Ecto neural progenitor cell (in vitro differentiated cells): ENCODE results near the gene C4A.
"Not testable (repeated sequence)": the region's sequence is repeated elsewhere in the genome, so short reads cannot be mapped to it uniquely, and the experiment has no call there.

Source experiments
- DNase-seq: peaks from one replicate; pipeline ENCODE4 v3.0.0-alpha.2; 2018; ENCODE audit warnings: low spot score

The C4A gene

GRCh38 chr6:31961616-31962015 is 20.2 kb upstream of the C4A start:
- DNase-seq, result no peak

- no peak for DNase-seq
These were observed 17.9 kb upstream of the C4A start for GRCh38 chr6:31963921-31964320.

DNA sequence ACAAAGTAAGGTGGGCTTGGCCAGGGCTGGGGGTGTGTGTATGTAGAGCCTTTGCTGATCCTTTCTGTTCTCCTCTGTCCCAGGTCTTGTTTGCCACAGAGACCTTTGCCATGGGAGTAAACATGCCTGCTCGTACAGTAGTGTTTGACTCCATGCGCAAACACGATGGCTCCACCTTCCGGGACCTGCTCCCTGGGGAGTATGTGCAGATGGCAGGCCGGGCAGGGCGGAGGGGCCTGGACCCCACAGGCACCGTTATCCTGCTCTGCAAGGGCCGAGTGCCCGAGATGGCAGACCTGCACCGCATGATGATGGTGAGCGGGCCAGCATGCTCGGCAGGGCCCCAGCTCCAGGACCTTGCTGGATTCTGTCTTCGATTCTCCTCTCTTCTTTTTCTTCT is 16.2 kb upstream of the C4A start:
- DNase-seq, result no peak

DNA sequence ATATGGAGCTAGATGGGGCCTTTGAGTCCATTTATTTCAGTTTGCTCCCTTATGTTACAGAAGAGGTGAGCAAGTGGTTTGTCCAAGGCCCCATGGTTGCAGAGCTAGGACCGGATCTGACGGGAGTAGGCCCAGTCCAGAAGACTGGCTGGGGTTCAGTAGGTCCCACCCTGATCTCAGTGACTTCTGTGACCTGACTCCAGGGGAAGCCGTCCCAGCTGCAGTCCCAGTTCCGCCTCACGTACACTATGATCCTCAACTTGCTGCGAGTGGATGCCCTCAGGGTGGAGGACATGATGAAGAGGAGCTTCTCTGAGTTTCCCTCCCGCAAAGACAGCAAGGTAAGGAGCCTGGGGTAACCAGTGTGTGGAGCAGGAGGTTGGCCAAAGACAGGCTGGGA is 15.4 kb upstream of the C4A start:
- DNase-seq, result no peak

GRCh38 chr6:31966997-31967925 is 14.6 kb upstream of the C4A start:
- no peak for DNase-seq

DNA sequence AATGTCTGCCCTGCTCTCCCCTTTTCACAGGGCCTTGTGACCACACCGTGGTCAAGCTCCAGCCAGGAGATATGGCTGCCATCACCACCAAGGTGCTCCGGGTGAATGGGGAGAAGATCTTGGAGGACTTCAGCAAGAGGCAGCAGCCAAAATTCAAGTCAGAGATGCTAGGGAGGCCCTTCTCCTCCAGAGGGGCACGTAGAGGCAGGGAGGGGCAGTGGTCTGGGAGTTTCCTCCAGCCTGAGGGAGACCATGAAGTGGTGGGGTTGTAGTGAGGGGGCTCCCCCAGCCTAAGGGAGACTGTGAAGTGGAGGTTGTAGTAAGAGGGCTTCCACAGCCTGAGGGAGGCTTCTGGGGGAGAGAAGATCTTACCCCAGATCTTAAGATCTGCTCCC is 13.9 kb upstream of the C4A start:
- no peak for DNase-seq

- DNase-seq, result no peak
These were observed 13.5 kb upstream of the C4A start for GRCh38 chr6:31968326-31968725.

DNA sequence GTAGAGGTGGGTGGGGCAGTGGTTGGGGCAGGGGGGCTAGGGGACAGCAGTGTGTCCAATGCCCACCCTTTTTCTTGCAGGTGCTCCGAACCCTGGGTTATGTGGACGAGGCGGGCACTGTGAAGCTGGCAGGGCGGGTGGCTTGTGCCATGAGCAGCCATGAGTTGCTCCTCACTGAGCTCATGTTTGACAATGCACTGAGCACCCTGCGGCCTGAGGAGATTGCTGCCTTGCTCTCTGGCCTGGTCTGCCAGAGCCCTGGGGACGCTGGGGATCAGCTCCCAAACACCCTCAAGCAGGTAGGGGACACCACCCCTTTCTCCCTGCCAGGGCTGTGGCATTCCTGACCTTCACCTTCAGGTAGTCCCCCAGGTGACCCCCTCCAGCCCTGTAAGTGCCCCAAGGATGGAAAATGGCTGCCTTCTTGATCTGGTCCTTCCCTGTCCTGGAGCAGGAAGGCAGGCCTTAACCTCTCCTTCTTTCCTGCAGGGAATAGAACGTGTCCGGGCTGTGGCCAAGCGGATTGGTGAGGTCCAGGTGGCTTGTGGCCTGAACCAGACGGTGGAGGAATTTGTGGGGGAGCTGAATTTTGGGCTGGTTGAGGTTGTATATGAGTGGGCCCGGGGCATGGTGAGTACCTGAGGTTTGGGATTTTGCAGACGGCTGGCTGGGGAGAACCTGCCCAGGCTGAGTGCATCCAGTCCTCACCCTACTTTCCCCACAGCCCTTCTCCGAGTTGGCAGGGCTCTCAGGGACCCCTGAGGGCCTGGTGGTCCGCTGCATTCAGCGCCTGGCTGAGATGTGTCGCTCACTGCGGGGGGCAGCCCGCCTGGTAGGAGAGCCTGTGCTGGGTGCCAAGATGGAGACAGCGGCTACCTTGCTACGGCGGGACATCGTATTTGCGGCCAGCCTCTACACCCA is 12.8 kb upstream of the C4A start:
- no peak for DNase-seq

GRCh38 chr6:31969712-31970603 is 11.9 kb upstream of the C4A start:
- no peak for DNase-seq

DNA sequence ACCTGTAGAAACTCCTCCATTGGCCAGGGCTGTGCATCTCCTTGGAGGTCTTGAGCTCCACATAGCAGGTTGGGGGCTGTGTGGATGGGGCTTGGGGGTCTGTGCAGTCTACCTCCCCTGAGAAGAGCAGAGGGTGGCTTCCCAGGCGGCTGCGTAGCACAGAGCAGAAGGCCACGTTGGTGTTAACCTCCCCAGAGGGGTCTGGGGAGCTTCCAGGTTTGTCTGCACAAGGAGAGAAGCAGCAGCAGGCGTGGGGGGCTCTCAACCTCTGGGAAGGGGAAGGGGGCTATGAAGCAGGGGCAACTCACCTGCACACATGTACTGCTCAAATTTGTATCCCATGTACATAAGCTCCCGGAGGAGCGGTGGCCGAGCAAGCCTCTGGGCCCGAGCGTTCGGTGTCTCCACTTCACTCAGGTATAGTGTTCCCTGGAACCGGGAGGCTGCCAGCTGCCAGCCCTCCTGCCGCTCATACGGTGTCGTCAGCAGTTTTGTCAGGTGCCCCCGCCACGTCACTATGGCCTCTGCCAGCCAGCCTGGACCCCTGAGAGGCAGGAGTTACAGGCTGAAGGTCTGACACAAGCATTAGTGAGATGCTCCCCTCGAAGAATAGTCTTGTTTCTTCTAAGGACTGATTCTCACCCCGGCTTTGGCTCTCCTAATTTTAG is 11.1 kb upstream of the C4A start:
- no peak for DNase-seq

- no peak for DNase-seq
These were observed 10.4 kb upstream of the C4A start for GRCh38 chr6:31971279-31971992.

GRCh38 chr6:31971993-31972708 is 9.7 kb upstream of the C4A start, which contains the start of gene DXO:
Gene DXO, minus strand, starts transcription at chr6:31972138. Its CDS starts 463 bp downstream, at chr6:31971675.
- DNase-seq, result peak; percentile 94

GRCh38 chr6:31972709-31973350 is 9.0 kb upstream of the C4A start:
- DNase-seq, result no peak

DNA sequence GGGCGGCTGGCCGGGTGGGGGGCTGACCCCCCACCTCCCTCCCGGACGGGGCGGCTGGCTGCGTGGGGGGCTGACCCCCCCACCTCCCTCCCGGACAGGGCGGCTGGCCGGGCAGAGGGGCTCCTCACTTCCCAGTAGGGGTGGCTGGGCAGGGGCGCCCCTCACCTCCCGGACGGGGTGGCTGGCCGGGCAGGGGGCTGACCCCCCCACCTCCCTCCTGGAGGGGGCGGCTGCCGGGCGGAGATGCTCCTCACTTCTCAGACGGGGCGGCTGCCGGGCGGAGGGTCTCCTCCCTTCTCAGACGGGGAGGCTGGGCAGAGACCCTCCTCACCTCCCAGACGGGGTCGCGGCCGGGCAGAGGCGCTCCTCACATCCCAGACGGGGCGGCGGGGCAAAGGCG is 5.8 kb upstream of the C4A start:
- not testable (repeated sequence) for DNase-seq

GRCh38 chr6:31977816-31978431 is 3.9 kb upstream of the C4A start:
- no peak for DNase-seq

GRCh38 chr6:31978831-31979230 is 3.0 kb upstream of the C4A start:
- no peak for DNase-seq

GRCh38 chr6:31979238-31979898 is 2.5 kb upstream of the C4A start:
- DNase-seq, result no peak

- not testable (repeated sequence) for DNase-seq
These were observed 1.5 kb upstream of the C4A start for GRCh38 chr6:31980195-31980876.
